ENCODE measurements around the gene RPL10A.
"Not testable (repeated sequence)": the region's sequence is repeated elsewhere in the genome, so short reads cannot be mapped to it uniquely, and the experiment has no call there.

The RPL10A gene

GRCh38 chr6:35435074-35435837 is 32.9 kb upstream of the RPL10A start:
- Histone ChIP-seq H3K36me3 (ENCODE audit: control insufficient read depth in 1 of 2, insufficient read depth in 2 of 2, low read length in 2 of 2) (no peaks in the 10 kb centered on the region), H3K4me3 (ENCODE audit: low read depth in 1 of 2, low read length in 2 of 2) (no peak overlapping the region), H3K9me3 (ENCODE audit: control insufficient read depth in 1 of 2, low read length in 2 of 2) (no peaks in the 10 kb centered on the region), H3K27me3 (ENCODE audit: low read depth, low read length) (no peaks in the 10 kb centered on the region), H3K4me1 (ENCODE audit: control insufficient read depth in 1 of 2, insufficient read depth in 2 of 2, low read length in 2 of 2) (peaks cover 0 to 4% of the 10 kb centered on the region in 2 donors), H3K27ac (ENCODE audit: low read length) (no peak overlapping the region)

- H3K4me3 ChIP-seq (ENCODE audit: low read depth in 1 of 2, low read length in 2 of 2): no peak overlapping the region
- H3K27me3 ChIP-seq (ENCODE audit: low read depth, low read length): no peaks in the 10 kb centered on the region
- H3K27ac ChIP-seq (ENCODE audit: low read length): no peak overlapping the region
- no peaks in the 10 kb centered on the region for H3K9me3 ChIP-seq (ENCODE audit: control insufficient read depth in 1 of 2, low read length in 2 of 2)
- H3K36me3 ChIP-seq (ENCODE audit: control insufficient read depth in 1 of 2, insufficient read depth in 2 of 2, low read length in 2 of 2): no peaks in the 10 kb centered on the region
- H3K4me1 ChIP-seq (ENCODE audit: control insufficient read depth in 1 of 2, insufficient read depth in 2 of 2, low read length in 2 of 2): peaks cover 0 to 4% of the 10 kb centered on the region in 2 donors
These were observed 31.9 kb upstream of the RPL10A start for GRCh38 chr6:35436071-35436857.

GRCh38 chr6:35438378-35439065 is 29.7 kb upstream of the RPL10A start:
- not testable (repeated sequence) for H3K4me3 ChIP-seq (ENCODE audit: low read depth in 1 of 2, low read length in 2 of 2); H3K4me1 ChIP-seq (ENCODE audit: control insufficient read depth in 1 of 2, insufficient read depth in 2 of 2, low read length in 2 of 2); H3K36me3 ChIP-seq (ENCODE audit: control insufficient read depth in 1 of 2, insufficient read depth in 2 of 2, low read length in 2 of 2); H3K27me3 ChIP-seq (ENCODE audit: low read depth, low read length); H3K27ac ChIP-seq (ENCODE audit: low read length); H3K9me3 ChIP-seq (ENCODE audit: control insufficient read depth in 1 of 2, low read length in 2 of 2)

- Histone ChIP-seq H3K27me3 (ENCODE audit: low read depth, low read length) (no peaks in the 10 kb centered on the region), H3K27ac (ENCODE audit: low read length) (no peak overlapping the region), H3K4me1 (ENCODE audit: control insufficient read depth in 1 of 2, insufficient read depth in 2 of 2, low read length in 2 of 2) (peaks cover 0 to 4% of the 10 kb centered on the region in 2 donors), H3K4me3 (ENCODE audit: low read depth in 1 of 2, low read length in 2 of 2) (no peak overlapping the region), H3K9me3 (ENCODE audit: control insufficient read depth in 1 of 2, low read length in 2 of 2) (no peaks in the 10 kb centered on the region), H3K36me3 (ENCODE audit: control insufficient read depth in 1 of 2, insufficient read depth in 2 of 2, low read length in 2 of 2) (no peaks in the 10 kb centered on the region)
These were observed 28.9 kb upstream of the RPL10A start for GRCh38 chr6:35439308-35439707.

- no peaks in the 10 kb centered on the region for H3K27me3 ChIP-seq (ENCODE audit: low read depth, low read length)
- no peaks in the 10 kb centered on the region for H3K9me3 ChIP-seq (ENCODE audit: control insufficient read depth in 1 of 2, low read length in 2 of 2)
- no peaks in the 10 kb centered on the region for H3K36me3 ChIP-seq (ENCODE audit: control insufficient read depth in 1 of 2, insufficient read depth in 2 of 2, low read length in 2 of 2)
- H3K4me1 ChIP-seq (ENCODE audit: control insufficient read depth in 1 of 2, insufficient read depth in 2 of 2, low read length in 2 of 2): no peaks in the 10 kb centered on the region
- no peak overlapping the region for H3K4me3 ChIP-seq (ENCODE audit: low read depth in 1 of 2, low read length in 2 of 2)
- no peak overlapping the region for H3K27ac ChIP-seq (ENCODE audit: low read length)
These were observed 27.0 kb upstream of the RPL10A start for GRCh38 chr6:35441205-35441604.

- H3K27me3 ChIP-seq (ENCODE audit: low read depth, low read length): no peaks in the 10 kb centered on the region
- H3K9me3 ChIP-seq (ENCODE audit: control insufficient read depth in 1 of 2, low read length in 2 of 2): no peaks in the 10 kb centered on the region
- H3K4me3 ChIP-seq (ENCODE audit: low read depth in 1 of 2, low read length in 2 of 2): no peak overlapping the region
- no peak overlapping the region for H3K27ac ChIP-seq (ENCODE audit: low read length)
- no peaks in the 10 kb centered on the region for H3K4me1 ChIP-seq (ENCODE audit: control insufficient read depth in 1 of 2, insufficient read depth in 2 of 2, low read length in 2 of 2)
- no peaks in the 10 kb centered on the region for H3K36me3 ChIP-seq (ENCODE audit: control insufficient read depth in 1 of 2, insufficient read depth in 2 of 2, low read length in 2 of 2)
These were observed 26.6 kb upstream of the RPL10A start for GRCh38 chr6:35441642-35442041.

- Histone ChIP-seq H3K27ac (ENCODE audit: low read length) (no peak overlapping the region), H3K9me3 (ENCODE audit: control insufficient read depth in 1 of 2, low read length in 2 of 2) (no peaks in the 10 kb centered on the region), H3K4me1 (ENCODE audit: control insufficient read depth in 1 of 2, insufficient read depth in 2 of 2, low read length in 2 of 2) (no peaks in the 10 kb centered on the region), H3K36me3 (ENCODE audit: control insufficient read depth in 1 of 2, insufficient read depth in 2 of 2, low read length in 2 of 2) (no peaks in the 10 kb centered on the region), H3K4me3 (ENCODE audit: low read depth in 1 of 2, low read length in 2 of 2) (no peak overlapping the region), H3K27me3 (ENCODE audit: low read depth, low read length) (no peaks in the 10 kb centered on the region)
These were observed 25.5 kb upstream of the RPL10A start for GRCh38 chr6:35442693-35443092.

GRCh38 chr6:35443341-35444030 is 24.7 kb upstream of the RPL10A start:
- no peak overlapping the region for H3K4me3 ChIP-seq (ENCODE audit: low read depth in 1 of 2, low read length in 2 of 2)
- no peaks in the 10 kb centered on the region for H3K27me3 ChIP-seq (ENCODE audit: low read depth, low read length)
- H3K27ac ChIP-seq (ENCODE audit: low read length): no peak overlapping the region
- H3K4me1 ChIP-seq (ENCODE audit: control insufficient read depth in 1 of 2, insufficient read depth in 2 of 2, low read length in 2 of 2): no peaks in the 10 kb centered on the region
- H3K9me3 ChIP-seq (ENCODE audit: control insufficient read depth in 1 of 2, low read length in 2 of 2): no peaks in the 10 kb centered on the region
- no peaks in the 10 kb centered on the region for H3K36me3 ChIP-seq (ENCODE audit: control insufficient read depth in 1 of 2, insufficient read depth in 2 of 2, low read length in 2 of 2)

- Histone ChIP-seq H3K4me3 (ENCODE audit: low read depth in 1 of 2, low read length in 2 of 2) (no peak overlapping the region), H3K4me1 (ENCODE audit: control insufficient read depth in 1 of 2, insufficient read depth in 2 of 2, low read length in 2 of 2) (peaks cover 0 to 3% of the 10 kb centered on the region in 2 donors), H3K27me3 (ENCODE audit: low read depth, low read length) (no peaks in the 10 kb centered on the region), H3K27ac (ENCODE audit: low read length) (no peak overlapping the region), H3K36me3 (ENCODE audit: control insufficient read depth in 1 of 2, insufficient read depth in 2 of 2, low read length in 2 of 2) (no peaks in the 10 kb centered on the region), H3K9me3 (ENCODE audit: control insufficient read depth in 1 of 2, low read length in 2 of 2) (no peaks in the 10 kb centered on the region)
These were observed 22.5 kb upstream of the RPL10A start for GRCh38 chr6:35445691-35446090.

GRCh38 chr6:35448191-35448590 is 20.0 kb upstream of the RPL10A start:
- no peaks in the 10 kb centered on the region for H3K9me3 ChIP-seq (ENCODE audit: control insufficient read depth in 1 of 2, low read length in 2 of 2)
- no peaks in the 10 kb centered on the region for H3K36me3 ChIP-seq (ENCODE audit: control insufficient read depth in 1 of 2, insufficient read depth in 2 of 2, low read length in 2 of 2)
- H3K27me3 ChIP-seq (ENCODE audit: low read depth, low read length): no peaks in the 10 kb centered on the region

More at GRCh38 chr6:35448191-35448590, 20.0 kb upstream of the RPL10A start:
- no peak overlapping the region for H3K27ac ChIP-seq (ENCODE audit: low read length)
- no peak overlapping the region for H3K4me3 ChIP-seq (ENCODE audit: low read depth in 1 of 2, low read length in 2 of 2)
- peaks cover 0 to 16% of the 10 kb centered on the region in 2 donors for H3K4me1 ChIP-seq (ENCODE audit: control insufficient read depth in 1 of 2, insufficient read depth in 2 of 2, low read length in 2 of 2)

Measured in muscle layer of duodenum (tissue), 2 donors.